DLD1 (cell line): ENCODE results near the gene LIME1.

ENCODE experiments used
- in situ Hi-C: cut with HindIII; loops from 2 replicates; pipeline ENCODE4 v1.10.0; 2017; ENCODE audit warnings: low sequenced_read_pairs

LIME1 gene

GRCh38 chr20:63748934-63749270 is 12.4 kb downstream of the LIME1 start:
- in situ Hi-C loops = no loop called here

- in situ Hi-C loops = no loop called here
These were observed 13.4 kb downstream of the LIME1 start for GRCh38 chr20:63749597-63750508.

GRCh38 chr20:63750807-63751470 is 14.5 kb downstream of the LIME1 start:
- in situ Hi-C loops = no loop called here

- in situ Hi-C loops = no loop called here
These were observed 15.2 kb downstream of the LIME1 start for GRCh38 chr20:63751471-63752271.

GRCh38 chr20:63752411-63753101 is 16.1 kb downstream of the LIME1 start:
- in situ Hi-C loops = no loop called here

- in situ Hi-C loops = no loop called here
These were observed 16.9 kb downstream of the LIME1 start for GRCh38 chr20:63753381-63753780.

- in situ Hi-C loops = no loop called here
These were observed 17.5 kb downstream of the LIME1 start for GRCh38 chr20:63754008-63754407.

GRCh38 chr20:63755933-63756647 is 19.6 kb downstream of the LIME1 start:
- in situ Hi-C loops = no loop called here

- in situ Hi-C loops = no loop called here
These were observed 20.2 kb downstream of the LIME1 start for GRCh38 chr20:63756648-63756991.

- in situ Hi-C loops = no loop called here
These were observed 21.7 kb downstream of the LIME1 start for GRCh38 chr20:63758152-63758551.

- in situ Hi-C loops = no loop called here
These were observed 23.0 kb downstream of the LIME1 start for GRCh38 chr20:63759377-63759901.

GRCh38 chr20:63765082-63765873 is 28.8 kb downstream of the LIME1 start:
- in situ Hi-C loops = no loop called here

GRCh38 chr20:63765902-63766301 is 29.4 kb downstream of the LIME1 start:
- in situ Hi-C loops = no loop called here

GRCh38 chr20:63766695-63767426 is 30.4 kb downstream of the LIME1 start:
- in situ Hi-C loops = no loop called here

- in situ Hi-C loops = no loop called here
These were observed 31.0 kb downstream of the LIME1 start for GRCh38 chr20:63767456-63767855.

- in situ Hi-C loops = no loop called here
These were observed 31.4 kb downstream of the LIME1 start for GRCh38 chr20:63767886-63768285.

GRCh38 chr20:63768591-63769515 is 32.4 kb downstream of the LIME1 start:
- in situ Hi-C loops = no loop called here
